Astrocyte of the spinal cord (primary cell): Measurements from ENCODE around the gene LURAP1L.

Experiments
- DNase-seq: peaks from one replicate; pipeline ENCODE4 v3.0.0; 2011; ENCODE audit warnings: low read depth, low spot score
- H3K4me3 ChIP-seq: 2 replicates; pipeline ENCODE4 v1.5.1; 2011; ENCODE audit warnings: low read depth, mild to moderate bottlenecking, low read length, moderate library complexity
- CTCF ChIP-seq: IDR thresholded peaks from 2 replicates; pipeline ENCODE4 v1.5.1; 2012; ENCODE audit warnings: low read depth, mild to moderate bottlenecking, low read length, inconsistent platforms
- in situ Hi-C: cut with HindIII; loops from 2 replicates; pipeline ENCODE4 v1.10.0; 2017; ENCODE audit warnings: low sequenced_read_pairs

The LURAP1L gene

DNA sequence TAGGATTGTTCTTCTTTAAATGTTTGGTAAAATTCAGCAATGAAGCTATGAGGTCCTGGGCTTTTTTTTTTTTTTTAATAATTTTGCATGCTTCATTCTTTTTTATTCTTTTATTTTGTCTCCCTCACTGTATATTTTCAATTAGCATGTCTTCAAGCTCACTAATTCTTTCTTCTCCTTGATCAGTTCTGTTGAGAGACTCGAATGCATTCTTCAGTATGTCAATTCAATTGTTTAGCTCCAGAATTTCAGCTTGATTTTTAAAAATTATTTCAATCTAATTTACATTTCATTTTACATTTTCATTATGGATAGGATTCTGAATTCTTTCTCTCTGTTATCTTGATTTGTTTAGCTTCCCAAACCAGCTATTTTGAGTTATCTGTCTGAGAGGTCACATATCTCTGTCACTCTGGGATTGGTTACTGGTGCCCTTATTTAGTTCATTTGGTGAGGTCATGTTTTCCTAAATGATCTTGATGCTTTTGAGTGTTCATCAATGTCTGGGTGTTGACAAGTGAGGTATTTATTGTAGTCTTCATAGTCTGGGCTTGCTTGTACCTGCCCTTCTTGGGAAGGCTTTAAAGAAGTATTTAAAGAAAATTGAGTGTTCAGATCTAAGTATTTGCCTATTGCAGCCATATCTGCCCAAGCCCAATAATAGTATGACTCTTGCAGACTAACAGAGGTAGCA lies 9.1 kb downstream of the LURAP1L start:
- DNase-seq = no peak
- H3K4me3 ChIP-seq = no peak overlapping the region
- TF ChIP-seq CTCF = no peak
- in situ Hi-C loops = no loop called here

DNA sequence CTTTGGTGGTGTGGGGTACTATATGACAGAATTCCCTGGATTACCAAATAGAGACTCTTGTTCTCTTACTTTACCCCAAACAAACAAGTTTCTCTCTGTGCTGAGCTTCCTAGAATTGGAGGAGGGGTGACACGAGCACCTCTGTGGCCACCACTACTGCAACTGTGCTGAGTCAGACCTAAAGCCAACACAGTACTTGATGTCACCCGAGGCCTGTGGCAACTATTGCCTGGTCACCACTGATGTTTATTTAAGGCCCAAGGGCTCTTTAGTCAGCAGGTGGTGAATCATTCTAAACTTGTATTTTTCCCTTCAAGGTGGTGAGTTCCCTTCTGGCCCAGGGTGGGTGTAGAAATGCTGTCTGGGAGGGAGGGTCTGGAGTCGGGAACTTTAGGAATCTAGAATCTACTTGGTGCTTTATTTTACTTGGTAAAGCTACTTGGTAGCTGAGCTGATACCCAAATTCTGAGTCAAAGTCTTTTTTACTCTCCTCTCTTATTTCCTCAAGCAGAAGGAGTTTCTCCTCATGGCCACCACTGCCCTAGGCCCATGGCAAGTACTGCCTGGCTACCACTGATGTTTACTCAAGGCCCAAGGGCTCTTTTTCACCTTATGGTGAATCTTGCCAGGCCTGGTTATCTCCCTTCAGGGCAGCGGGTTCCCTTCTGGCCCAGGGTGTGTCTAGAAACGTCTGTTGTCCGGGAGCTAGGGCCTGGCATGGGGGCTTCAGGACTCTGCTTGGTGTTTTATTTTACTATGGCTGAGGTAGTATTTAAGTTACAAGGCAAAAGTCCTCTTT lies 9.8 kb downstream of the LURAP1L start:
- in situ Hi-C loops = no loop called here
- no peak for TF ChIP-seq CTCF
- H3K4me3 ChIP-seq = no peak overlapping the region
- peak; percentile 92 for DNase-seq

- TF ChIP-seq CTCF = no peak
- H3K4me3 ChIP-seq = no peak overlapping the region
- peak; percentile 40 for DNase-seq
- in situ Hi-C loops = no loop called here
These were observed 10.5 kb downstream of the LURAP1L start for GRCh38 chr9:12785260-12785770.

DNA sequence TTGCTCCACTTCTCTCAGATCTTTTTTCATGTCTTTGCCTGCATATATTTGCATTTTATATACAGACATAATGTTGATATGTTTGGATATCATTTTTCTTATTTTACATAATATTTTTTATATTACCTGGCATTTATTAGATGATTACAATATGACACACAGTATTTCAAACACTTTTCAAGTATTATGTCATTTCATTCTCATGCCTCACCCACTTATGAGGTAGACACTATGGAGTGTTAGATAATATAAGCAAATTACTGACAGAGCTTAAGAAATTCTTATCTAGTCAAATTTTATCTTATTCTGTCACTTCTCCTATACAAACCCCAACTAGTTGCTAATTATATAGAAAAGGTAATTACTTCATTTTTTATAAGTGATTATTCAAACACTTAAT lies 11.1 kb downstream of the LURAP1L start:
- DNase-seq = no peak
- in situ Hi-C loops = no loop called here
- no peak for TF ChIP-seq CTCF
- H3K4me3 ChIP-seq = no peak overlapping the region

DNA sequence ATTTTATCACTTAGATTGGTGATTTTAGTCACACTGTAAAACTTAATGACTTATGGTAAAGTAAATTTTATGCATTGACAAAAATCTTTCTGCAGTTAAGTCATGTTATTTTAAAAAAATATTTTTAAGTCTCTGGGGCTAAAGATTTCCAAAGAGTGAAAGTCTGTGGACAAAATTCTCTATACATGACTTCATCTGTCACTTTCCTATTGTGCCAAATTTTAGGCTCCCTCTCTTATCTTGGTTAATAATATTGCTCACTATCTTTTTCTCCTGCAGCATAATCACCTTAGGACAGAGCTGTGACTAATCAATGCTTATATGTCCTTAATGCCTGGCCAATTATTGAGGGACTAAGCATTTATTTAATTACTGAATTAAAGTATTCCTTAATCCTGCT lies 15.2 kb downstream of the LURAP1L start:
- TF ChIP-seq CTCF = no peak
- in situ Hi-C loops = no loop called here

DNA sequence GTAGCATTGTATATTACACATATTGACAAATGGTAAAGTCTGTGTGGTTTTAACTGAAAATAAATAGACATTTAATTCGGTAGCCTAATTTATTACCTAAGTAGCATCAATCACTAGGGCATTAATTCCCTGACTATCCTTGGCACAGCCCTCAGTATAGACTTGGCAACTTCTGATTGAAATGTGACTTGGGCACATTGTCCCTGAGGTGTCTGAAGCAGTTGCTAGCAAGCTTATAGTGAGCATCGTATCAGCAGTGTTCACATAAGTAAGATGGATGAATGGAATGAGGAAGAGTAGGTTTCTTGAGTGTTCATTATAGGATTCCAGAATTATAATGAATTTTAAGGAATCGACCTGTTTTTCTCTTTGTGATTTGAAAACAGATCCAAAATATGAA lies 16.1 kb downstream of the LURAP1L start:
- DNase-seq = no peak
- no peak for TF ChIP-seq CTCF
- H3K4me3 ChIP-seq = no peak overlapping the region
- in situ Hi-C loops = no loop called here

More for the DNA sequence above, 15.2 kb downstream of the LURAP1L start:
- DNase-seq = no peak
- H3K4me3 ChIP-seq = no peak overlapping the region
